H9 (cell line): ENCODE measurements around the gene IFT27. TPM values are rescaled to one million over a fixed set of nuclear protein-coding genes. Genes with fewer than 3 reads are reported as not detected.

ENCODE experiments used
- DNase-seq: peaks from one replicate; pipeline ENCODE4 v3.0.0-alpha.2; 2017
- H2AFZ ChIP-seq: one replicate; pipeline ENCODE4 v1.6.1; 2013; ENCODE audit warnings: mild to moderate bottlenecking, low read length, control low read depth, moderate library complexity
- H2AK5ac ChIP-seq: 2 replicates; pipeline ENCODE4 v1.6.1; 2013; ENCODE audit warnings: low read length, control low read depth, mixed read lengths; ENCODE audit not compliant: insufficient read length
- H2BK120ac ChIP-seq: one replicate; pipeline ENCODE4 v1.6.1; 2013; ENCODE audit warnings: low read depth, mild to moderate bottlenecking, low read length, control low read depth, inconsistent platforms; ENCODE audit not compliant: poor library complexity, severe bottlenecking
- H2BK12ac ChIP-seq: 2 replicates; pipeline ENCODE4 v1.6.1; 2013; ENCODE audit warnings: low read length, control low read depth, mixed read lengths, low read depth; ENCODE audit not compliant: insufficient read length
- H2BK15ac ChIP-seq: 2 replicates; pipeline ENCODE4 v1.6.1; 2013; ENCODE audit warnings: low read depth, low read length, control low read depth
- H2BK20ac ChIP-seq: one replicate; pipeline ENCODE4 v1.6.1; 2013; ENCODE audit warnings: low read depth, mild to moderate bottlenecking, low read length, control low read depth, inconsistent platforms; ENCODE audit not compliant: poor library complexity, severe bottlenecking
- H2BK5ac ChIP-seq: 2 replicates; pipeline ENCODE4 v1.6.1; 2013; ENCODE audit warnings: low read length, control low read depth, mixed read lengths; ENCODE audit not compliant: insufficient read length
- H3K14ac ChIP-seq: 2 replicates; pipeline ENCODE4 v1.6.1; 2013; ENCODE audit warnings: low read length, control low read depth; ENCODE audit not compliant: insufficient read depth
- H3K18ac ChIP-seq: 2 replicates; pipeline ENCODE4 v1.6.1; 2013; ENCODE audit warnings: low read depth, mild to moderate bottlenecking, mixed read lengths, low read length, control low read depth; ENCODE audit not compliant: insufficient read length
- H3K23ac ChIP-seq: 2 replicates; pipeline ENCODE4 v1.6.1; 2013; ENCODE audit warnings: low read length, control low read depth, mixed read lengths, low read depth; ENCODE audit not compliant: insufficient read length
- H3K23me2 ChIP-seq: 2 replicates; pipeline ENCODE4 v1.6.1; 2013; ENCODE audit warnings: low read depth, mild to moderate bottlenecking, mixed read lengths, low read length, control low read depth; ENCODE audit not compliant: insufficient read length, poor library complexity, severe bottlenecking
- H3K27ac ChIP-seq: 2 replicates; pipeline ENCODE4 v1.5.1; 2013; ENCODE audit warnings: low read length, control low read depth, mixed read lengths, low read depth; ENCODE audit not compliant: insufficient read length
- H3K27me3 ChIP-seq: 2 replicates; pipeline ENCODE4 v1.6.1; 2013; ENCODE audit warnings: low read length, control low read depth, inconsistent platforms; ENCODE audit not compliant: insufficient read depth
- H3K4ac ChIP-seq: 2 replicates; pipeline ENCODE4 v1.6.1; 2013; ENCODE audit warnings: low read depth, mild to moderate bottlenecking, control low read depth, inconsistent platforms, low read length, moderate library complexity
- H3K4me1 ChIP-seq: 2 replicates; pipeline ENCODE4 v1.6.1; 2013; ENCODE audit warnings: low read length, control low read depth, inconsistent platforms; ENCODE audit not compliant: insufficient read depth
- H3K4me2 ChIP-seq: 2 replicates; pipeline ENCODE4 v1.6.1; 2013; ENCODE audit warnings: low read length, control low read depth, mixed read lengths; ENCODE audit not compliant: insufficient read length, insufficient read depth
- H3K56ac ChIP-seq: 2 replicates; pipeline ENCODE4 v1.6.1; 2013; ENCODE audit warnings: low read depth, mild to moderate bottlenecking, mixed read lengths, low read length, control low read depth; ENCODE audit not compliant: insufficient read length
- H3K79me1 ChIP-seq: 2 replicates; pipeline ENCODE4 v1.6.1; 2013; ENCODE audit warnings: low read depth, mild to moderate bottlenecking, moderate library complexity, low read length, control low read depth, inconsistent platforms; ENCODE audit not compliant: insufficient read depth, poor library complexity, severe bottlenecking
- H3K79me2 ChIP-seq: 2 replicates; pipeline ENCODE4 v1.6.1; 2013; ENCODE audit warnings: low read length, control low read depth, inconsistent platforms; ENCODE audit not compliant: insufficient read depth
- H3K9ac ChIP-seq: 2 replicates; pipeline ENCODE4 v1.6.1; 2013; ENCODE audit warnings: low read length, control low read depth, mixed read lengths; ENCODE audit not compliant: insufficient read length; ENCODE audit errors: extremely low read depth
- H3K9me3 ChIP-seq: one replicate; pipeline ENCODE4 v1.6.1; 2013; ENCODE audit warnings: low read depth, low read length, inconsistent platforms; ENCODE audit not compliant: control insufficient read depth
- H3T11ph ChIP-seq: one replicate; pipeline ENCODE4 v1.6.1; 2013; ENCODE audit warnings: mild to moderate bottlenecking, low read length, control low read depth, inconsistent platforms
- H4K20me1 ChIP-seq: one replicate; pipeline ENCODE4 v1.6.1; 2013; ENCODE audit not compliant: control insufficient read depth, insufficient read length, insufficient read depth
- H4K5ac ChIP-seq: 2 replicates; pipeline ENCODE4 v1.6.1; 2013; ENCODE audit warnings: low read depth, mild to moderate bottlenecking, mixed read lengths, low read length, control low read depth; ENCODE audit not compliant: insufficient read length
- H4K8ac ChIP-seq: replicated peaks from 2 replicates; pipeline ENCODE4 v1.6.1; 2013; ENCODE audit warnings: low read length, control low read depth, mixed read lengths, low read depth; ENCODE audit not compliant: insufficient read length
- H4K91ac ChIP-seq: 2 replicates; pipeline ENCODE4 v1.6.1; 2013; ENCODE audit warnings: low read depth, mild to moderate bottlenecking, moderate library complexity, mixed read lengths, low read length, control low read depth; ENCODE audit not compliant: insufficient read length
- H3K27ac Mint-ChIP-seq, 3 experiments: 2 replicates in 2 of 3; 3 replicates in 1 of 3; pipeline ENCODE4 v1.8.0; 2020 to 2021; ENCODE audit warnings: mixed read lengths in 3 of 3, mild to moderate bottlenecking in 1 of 3, moderate library complexity in 1 of 3
- H3K27me3 Mint-ChIP-seq: 2 replicates; pipeline ENCODE4 v1.8.0; 2021; ENCODE audit warnings: low read depth, mild to moderate bottlenecking, moderate library complexity, mixed read lengths
- H3K36me3 Mint-ChIP-seq, 3 experiments: 2 replicates in 2 of 3; 3 replicates in 1 of 3; pipeline ENCODE4 v1.8.0; 2020 to 2021; ENCODE audit warnings: low read depth in 3 of 3, mixed read lengths in 3 of 3; ENCODE audit not compliant: insufficient read depth in 1 of 3
- H3K4me1 Mint-ChIP-seq, 2 experiments: 2 replicates each; pipeline ENCODE4 v1.8.0; 2020; ENCODE audit warnings: mixed read lengths in 2 of 2
- H3K4me3 Mint-ChIP-seq, 2 experiments: 2 replicates in 1 of 2; 3 replicates in 1 of 2; pipeline ENCODE4 v1.8.0; 2020 to 2021; ENCODE audit warnings: mild to moderate bottlenecking in 2 of 2, mixed read lengths in 2 of 2, moderate library complexity in 1 of 2
- H3K9me3 Mint-ChIP-seq, 2 experiments: 2 replicates in 1 of 2; 3 replicates in 1 of 2; pipeline ENCODE4 v1.8.0; 2020; ENCODE audit warnings: mild to moderate bottlenecking in 2 of 2, mixed read lengths in 2 of 2, moderate library complexity in 1 of 2
- CTCF ChIP-seq: fragments of 200-600 bp; sonication (generic); conservative IDR thresholded peaks from 3 replicates; pipeline ENCODE4 v1.8.0; 2021; ENCODE audit warnings: antibody characterized with exemption, mild to moderate bottlenecking
- WGBS: extraction: QIAGEN DNeasy Blood & Tissue Kit; methylation state at CpG from one replicate; pipeline ENCODE4 v1.1.7; 2013; ENCODE audit warnings: missing lambda C conversion rate, low lambda C conversion rate, mixed read lengths; ENCODE audit not compliant: insufficient read length; ENCODE audit errors: extremely low coverage; 5-methylcytosine and 5-hydroxymethylcytosine counted together
- total RNA-seq: library from RNA; stranded (reverse); gene quantifications from 2 replicates; pipeline ENCODE4 v1.2.1, GENCODE V29; 2021

Gene IFT27
- total RNA-seq, 1 experiment from 2014 or later: 43.4 TPM

- H3K4me2 ChIP-seq: peak overlapping the region; percentile 72
- H3K79me1 ChIP-seq: no peaks in the 10 kb centered on the region
- Mint-ChIP-seq H3K36me3 (no peaks in the 10 kb centered on the region; a peak in 1 of 7 replicates), H3K4me1 (peaks cover 23 to 44% of the 10 kb centered on the region in 2 experiments), H3K4me3 (peak overlapping the region; percentile 55 to 77), H3K9me3 (no peaks in the 10 kb centered on the region), H3K27me3 (peaks cover 86% of the 10 kb centered on the region), H3K27ac (no peak overlapping the region)
- no peak overlapping the region for H3K4ac ChIP-seq
- no peak overlapping the region for H3K14ac ChIP-seq
- no peak overlapping the region for H2AK5ac ChIP-seq
- no peak overlapping the region for H2BK15ac ChIP-seq
- H4K5ac ChIP-seq: no peak overlapping the region
- H2AFZ ChIP-seq: no peak overlapping the region
- H3K23ac ChIP-seq: no peak overlapping the region
- H3K9me3 ChIP-seq: no peaks in the 10 kb centered on the region
- no peak overlapping the region for H3T11ph ChIP-seq
- H3K27me3 ChIP-seq: peaks cover 25% of the 10 kb centered on the region
- no peak overlapping the region for H2BK5ac ChIP-seq
- H3K56ac ChIP-seq: no peak overlapping the region
- H3K79me2 ChIP-seq: no peaks in the 10 kb centered on the region
- H4K20me1 ChIP-seq: no peaks in the 10 kb centered on the region
- no peak overlapping the region for H2BK120ac ChIP-seq
- TF ChIP-seq CTCF: no peak
- no peak overlapping the region for H2BK12ac ChIP-seq
- H4K91ac ChIP-seq: no peak overlapping the region
- H3K23me2 ChIP-seq: peaks cover 14% of the 10 kb centered on the region
- no peak overlapping the region for H4K8ac ChIP-seq
- no CpG with 5 or more reads among the region's 8 CpGs for WGBS
- H3K27ac ChIP-seq: no peak overlapping the region
- H3K18ac ChIP-seq: no peak overlapping the region
- no peak overlapping the region for H2BK20ac ChIP-seq
- H3K4me1 ChIP-seq: peaks cover 2% of the 10 kb centered on the region; the same call in 1 of the 2 replicates
- no peak for DNase-seq
- no peak overlapping the region for H3K9ac ChIP-seq
Observed at GRCh38 chr22:36815558-36816338, 39.8 kb upstream of the IFT27 start.
